ENCODE data around the gene RAB40C.

DNA sequence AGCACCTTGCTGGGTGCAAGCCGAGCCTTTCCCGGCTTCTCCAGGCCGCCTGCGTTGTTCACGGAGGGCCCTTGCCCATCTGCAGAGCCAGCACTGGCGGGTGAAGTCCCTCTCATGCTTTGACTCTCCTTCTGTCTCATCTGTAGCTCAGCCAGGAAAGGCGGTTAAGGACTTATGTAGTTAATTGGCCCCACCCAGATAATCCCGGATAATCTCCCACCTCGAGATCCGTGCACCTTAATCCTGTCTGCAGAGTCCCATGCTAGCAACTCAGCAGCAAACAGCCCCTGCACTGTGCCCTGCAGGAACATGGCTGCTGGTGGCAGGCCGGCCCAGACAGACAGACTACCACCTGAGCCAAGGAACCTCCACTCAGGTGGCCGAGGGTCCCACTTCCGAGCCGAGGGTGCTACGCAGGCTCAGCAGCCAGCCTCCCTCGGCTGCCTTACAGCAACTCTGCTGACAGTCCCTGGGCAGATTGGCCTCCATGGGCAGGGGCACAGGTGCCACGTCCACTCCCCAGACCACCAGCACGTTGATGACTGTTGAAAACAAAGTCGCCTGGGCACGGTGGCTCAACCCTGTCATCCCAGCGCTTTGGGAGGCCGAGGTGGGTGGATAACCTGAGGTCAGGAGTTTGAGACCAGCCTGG lies 16.9 kb downstream of the RAB40C start:
- TF ChIP-seq ZFP30 (CRISPR knock-in tag; IDR thresholded peaks at IDR 0.05) = no peak
- no peak for TF ChIP-seq ISL1 (CRISPR knock-in tag; IDR thresholded peaks at IDR 0.05)
- TF ChIP-seq, protein P1, sequence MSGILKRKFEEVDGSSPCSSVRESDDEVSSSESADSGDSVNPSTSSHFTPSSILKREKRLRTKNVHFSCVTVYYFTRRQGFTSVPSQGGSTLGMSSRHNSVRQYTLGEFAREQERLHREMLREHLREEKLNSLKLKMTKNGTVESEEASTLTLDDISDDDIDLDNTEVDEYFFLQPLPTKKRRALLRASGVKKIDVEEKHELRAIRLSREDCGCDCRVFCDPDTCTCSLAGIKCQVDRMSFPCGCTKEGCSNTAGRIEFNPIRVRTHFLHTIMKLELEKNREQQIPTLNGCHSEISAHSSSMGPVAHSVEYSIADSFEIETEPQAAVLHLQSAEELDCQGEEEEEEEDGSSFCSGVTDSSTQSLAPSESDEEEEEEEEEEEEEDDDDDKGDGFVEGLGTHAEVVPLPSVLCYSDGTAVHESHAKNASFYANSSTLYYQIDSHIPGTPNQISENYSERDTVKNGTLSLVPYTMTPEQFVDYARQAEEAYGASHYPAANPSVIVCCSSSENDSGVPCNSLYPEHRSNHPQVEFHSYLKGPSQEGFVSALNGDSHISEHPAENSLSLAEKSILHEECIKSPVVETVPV (CRISPR knock-in tag; IDR thresholded peaks at IDR 0.05) = no peak
- no peak for TF ChIP-seq ZNF565 (CRISPR knock-in tag; conservative IDR thresholded peaks at IDR 0.05; ENCODE audit: low read depth)
- TF ChIP-seq, protein P2, sequence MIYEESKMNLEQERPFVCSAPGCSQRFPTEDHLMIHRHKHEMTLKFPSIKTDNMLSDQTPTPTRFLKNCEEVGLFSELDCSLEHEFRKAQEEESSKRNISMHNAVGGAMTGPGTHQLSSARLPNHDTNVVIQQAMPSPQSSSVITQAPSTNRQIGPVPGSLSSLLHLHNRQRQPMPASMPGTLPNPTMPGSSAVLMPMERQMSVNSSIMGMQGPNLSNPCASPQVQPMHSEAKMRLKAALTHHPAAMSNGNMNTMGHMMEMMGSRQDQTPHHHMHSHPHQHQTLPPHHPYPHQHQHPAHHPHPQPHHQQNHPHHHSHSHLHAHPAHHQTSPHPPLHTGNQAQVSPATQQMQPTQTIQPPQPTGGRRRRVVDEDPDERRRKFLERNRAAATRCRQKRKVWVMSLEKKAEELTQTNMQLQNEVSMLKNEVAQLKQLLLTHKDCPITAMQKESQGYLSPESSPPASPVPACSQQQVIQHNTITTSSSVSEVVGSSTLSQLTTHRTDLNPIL (CRISPR knock-in tag; IDR thresholded peaks at IDR 0.05; ENCODE audit: low read depth) = no peak
- TF ChIP-seq RARB (CRISPR knock-in tag; IDR thresholded peaks at IDR 0.05) = no peak
- TF ChIP-seq PPARA (CRISPR knock-in tag; IDR thresholded peaks at IDR 0.05; ENCODE audit: borderline replicate concordance) = no peak
- no peak for TF ChIP-seq ESRRG (CRISPR knock-in tag; IDR thresholded peaks at IDR 0.05)
- TF ChIP-seq, protein P3, sequence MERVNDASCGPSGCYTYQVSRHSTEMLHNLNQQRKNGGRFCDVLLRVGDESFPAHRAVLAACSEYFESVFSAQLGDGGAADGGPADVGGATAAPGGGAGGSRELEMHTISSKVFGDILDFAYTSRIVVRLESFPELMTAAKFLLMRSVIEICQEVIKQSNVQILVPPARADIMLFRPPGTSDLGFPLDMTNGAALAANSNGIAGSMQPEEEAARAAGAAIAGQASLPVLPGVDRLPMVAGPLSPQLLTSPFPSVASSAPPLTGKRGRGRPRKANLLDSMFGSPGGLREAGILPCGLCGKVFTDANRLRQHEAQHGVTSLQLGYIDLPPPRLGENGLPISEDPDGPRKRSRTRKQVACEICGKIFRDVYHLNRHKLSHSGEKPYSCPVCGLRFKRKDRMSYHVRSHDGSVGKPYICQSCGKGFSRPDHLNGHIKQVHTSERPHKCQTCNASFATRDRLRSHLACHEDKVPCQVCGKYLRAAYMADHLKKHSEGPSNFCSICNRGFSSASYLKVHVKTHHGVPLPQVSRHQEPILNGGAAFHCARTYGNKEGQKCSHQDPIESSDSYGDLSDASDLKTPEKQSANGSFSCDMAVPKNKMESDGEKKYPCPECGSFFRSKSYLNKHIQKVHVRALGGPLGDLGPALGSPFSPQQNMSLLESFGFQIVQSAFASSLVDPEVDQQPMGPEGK (CRISPR knock-in tag; IDR thresholded peaks at IDR 0.05; ENCODE audit: borderline replicate concordance) = no peak
- TF ChIP-seq, protein P4, sequence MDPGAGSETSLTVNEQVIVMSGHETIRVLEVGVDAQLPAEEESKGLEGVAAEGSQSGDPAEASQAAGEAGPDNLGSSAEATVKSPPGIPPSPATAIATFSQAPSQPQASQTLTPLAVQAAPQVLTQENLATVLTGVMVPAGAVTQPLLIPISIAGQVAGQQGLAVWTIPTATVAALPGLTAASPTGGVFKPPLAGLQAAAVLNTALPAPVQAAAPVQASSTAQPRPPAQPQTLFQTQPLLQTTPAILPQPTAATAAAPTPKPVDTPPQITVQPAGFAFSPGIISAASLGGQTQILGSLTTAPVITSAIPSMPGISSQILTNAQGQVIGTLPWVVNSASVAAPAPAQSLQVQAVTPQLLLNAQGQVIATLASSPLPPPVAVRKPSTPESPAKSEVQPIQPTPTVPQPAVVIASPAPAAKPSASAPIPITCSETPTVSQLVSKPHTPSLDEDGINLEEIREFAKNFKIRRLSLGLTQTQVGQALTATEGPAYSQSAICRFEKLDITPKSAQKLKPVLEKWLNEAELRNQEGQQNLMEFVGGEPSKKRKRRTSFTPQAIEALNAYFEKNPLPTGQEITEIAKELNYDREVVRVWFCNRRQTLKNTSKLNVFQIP (CRISPR knock-in tag; IDR thresholded peaks at IDR 0.05; ENCODE audit: borderline replicate concordance, low read depth) = no peak
